ENCODE results near the gene TAS1R1. TPM values are rescaled to one million over a fixed set of nuclear protein-coding genes. Genes with fewer than 3 reads are reported as not detected.

TAS1R1 gene
- total and polyA plus RNA-seq, 2 experiments from 2014 or later, result 0.19 TPM; not detected in 1

DNA sequence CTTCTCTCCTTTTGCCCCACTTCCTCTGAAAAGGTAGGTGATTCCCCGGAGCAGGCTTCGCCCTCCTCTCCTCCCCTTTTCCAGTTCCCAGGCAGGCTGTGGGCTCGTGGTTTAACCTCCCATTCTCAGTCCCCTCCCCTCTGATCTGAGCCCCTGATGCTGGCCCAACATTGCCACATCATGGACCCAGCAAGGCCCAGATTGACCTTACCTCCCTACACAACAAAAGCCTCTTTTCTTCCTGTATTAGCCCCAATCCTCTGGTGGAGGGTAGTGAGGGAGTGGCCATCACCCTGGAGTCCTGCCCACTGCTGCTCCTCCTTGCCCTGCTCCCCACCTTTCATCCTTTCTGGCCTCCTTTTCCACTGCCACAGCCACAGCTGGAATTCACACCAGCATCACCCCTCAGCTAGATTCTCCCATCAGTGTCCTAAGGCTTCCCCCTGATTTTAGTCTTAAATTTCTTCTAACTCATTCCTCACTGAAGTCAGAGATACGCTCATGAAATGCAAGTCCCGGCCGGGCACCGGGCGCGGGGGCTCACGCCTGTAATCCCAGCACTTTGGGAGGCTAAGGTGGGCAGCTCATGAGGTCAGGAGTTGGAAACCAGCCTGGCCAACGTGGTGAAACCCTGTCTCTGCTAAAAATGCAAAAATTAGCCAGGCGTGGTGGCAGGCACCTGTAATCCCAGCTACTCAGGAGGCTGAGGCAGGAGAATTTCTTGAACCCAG, 17.7 kb downstream of the TAS1R1 start:
- Mint-ChIP-seq H3K27ac (no peak overlapping the region), H3K4me3 (no peak overlapping the region), H3K4me1 (peaks cover 5% of the 10 kb centered on the region; the same call in 1 of the 3 replicates), H3K27me3 (ENCODE audit: insufficient read depth, low read depth, poor library complexity) (peaks cover 7% of the 10 kb centered on the region), H3K9me3 (peaks cover 3% of the 10 kb centered on the region; the same call in 1 of the 3 replicates), H3K36me3 (ENCODE audit: low read depth) (no peaks in the 10 kb centered on the region)
- peak; percentile 41 for ATAC-seq
- Histone ChIP-seq H3K27me3 (ENCODE audit: insufficient read depth) (no peaks in the 10 kb centered on the region), H3K36me3 (ENCODE audit: insufficient read depth) (no peaks in the 10 kb centered on the region), H3K79me2 (replicated peaks; ENCODE audit: insufficient read depth) (no peaks in the 10 kb centered on the region), H3K4me1 (ENCODE audit: insufficient read depth) (no peaks in the 10 kb centered on the region), H3K4me2 (no peak overlapping the region), H3K27ac (ENCODE audit: low read depth) (no peak overlapping the region), H3F3A (replicated peaks; ENCODE audit: low read depth) (no peaks in the 10 kb centered on the region), H3K4me3 (no peak overlapping the region), H3K9me2 (ENCODE audit: insufficient read depth) (no peaks in the 10 kb centered on the region), H2AFZ (no peak overlapping the region), H4K20me1 (replicated peaks; ENCODE audit: insufficient read depth) (no peaks in the 10 kb centered on the region)
- DNase-seq (ENCODE audit: low spot score), result no peak
- TF ChIP-seq STAT1 (IDR thresholded peaks at IDR 0.05; ENCODE audit: unreplicated experiment) (no peak), POLR2AphosphoS5 (IDR thresholded peaks at IDR 0.05; ENCODE audit: low read depth) (no peak), ZNF331 (CRISPR knock-in tag; IDR thresholded peaks at IDR 0.05; ENCODE audit: low read depth) (no peak), EZH2 (IDR thresholded peaks at IDR 0.05; ENCODE audit: low read depth, unreplicated experiment) (no peak), ZNF114 (CRISPR knock-in tag; IDR thresholded peaks at IDR 0.05) (no peak), EZH2phosphoT487 (IDR thresholded peaks at IDR 0.05; ENCODE audit: unreplicated experiment) (no peak), CREB1 (CRISPR knock-in tag; IDR thresholded peaks at IDR 0.05; ENCODE audit: low read depth) (no peak), JUNB (IDR thresholded peaks at IDR 0.05; ENCODE audit: unreplicated experiment) (no peak)
- TF ChIP-seq, protein P1, sequence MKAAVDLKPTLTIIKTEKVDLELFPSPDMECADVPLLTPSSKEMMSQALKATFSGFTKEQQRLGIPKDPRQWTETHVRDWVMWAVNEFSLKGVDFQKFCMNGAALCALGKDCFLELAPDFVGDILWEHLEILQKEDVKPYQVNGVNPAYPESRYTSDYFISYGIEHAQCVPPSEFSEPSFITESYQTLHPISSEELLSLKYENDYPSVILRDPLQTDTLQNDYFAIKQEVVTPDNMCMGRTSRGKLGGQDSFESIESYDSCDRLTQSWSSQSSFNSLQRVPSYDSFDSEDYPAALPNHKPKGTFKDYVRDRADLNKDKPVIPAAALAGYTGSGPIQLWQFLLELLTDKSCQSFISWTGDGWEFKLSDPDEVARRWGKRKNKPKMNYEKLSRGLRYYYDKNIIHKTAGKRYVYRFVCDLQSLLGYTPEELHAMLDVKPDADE (IDR thresholded peaks at IDR 0.05), result no peak
- TF ChIP-seq, protein P2, sequence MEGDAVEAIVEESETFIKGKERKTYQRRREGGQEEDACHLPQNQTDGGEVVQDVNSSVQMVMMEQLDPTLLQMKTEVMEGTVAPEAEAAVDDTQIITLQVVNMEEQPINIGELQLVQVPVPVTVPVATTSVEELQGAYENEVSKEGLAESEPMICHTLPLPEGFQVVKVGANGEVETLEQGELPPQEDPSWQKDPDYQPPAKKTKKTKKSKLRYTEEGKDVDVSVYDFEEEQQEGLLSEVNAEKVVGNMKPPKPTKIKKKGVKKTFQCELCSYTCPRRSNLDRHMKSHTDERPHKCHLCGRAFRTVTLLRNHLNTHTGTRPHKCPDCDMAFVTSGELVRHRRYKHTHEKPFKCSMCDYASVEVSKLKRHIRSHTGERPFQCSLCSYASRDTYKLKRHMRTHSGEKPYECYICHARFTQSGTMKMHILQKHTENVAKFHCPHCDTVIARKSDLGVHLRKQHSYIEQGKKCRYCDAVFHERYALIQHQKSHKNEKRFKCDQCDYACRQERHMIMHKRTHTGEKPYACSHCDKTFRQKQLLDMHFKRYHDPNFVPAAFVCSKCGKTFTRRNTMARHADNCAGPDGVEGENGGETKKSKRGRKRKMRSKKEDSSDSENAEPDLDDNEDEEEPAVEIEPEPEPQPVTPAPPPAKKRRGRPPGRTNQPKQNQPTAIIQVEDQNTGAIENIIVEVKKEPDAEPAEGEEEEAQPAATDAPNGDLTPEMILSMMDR (conservative IDR thresholded peaks at IDR 0.05; ENCODE audit: low read depth in 2 of 2), result no peak
- TF ChIP-seq, protein P3, sequence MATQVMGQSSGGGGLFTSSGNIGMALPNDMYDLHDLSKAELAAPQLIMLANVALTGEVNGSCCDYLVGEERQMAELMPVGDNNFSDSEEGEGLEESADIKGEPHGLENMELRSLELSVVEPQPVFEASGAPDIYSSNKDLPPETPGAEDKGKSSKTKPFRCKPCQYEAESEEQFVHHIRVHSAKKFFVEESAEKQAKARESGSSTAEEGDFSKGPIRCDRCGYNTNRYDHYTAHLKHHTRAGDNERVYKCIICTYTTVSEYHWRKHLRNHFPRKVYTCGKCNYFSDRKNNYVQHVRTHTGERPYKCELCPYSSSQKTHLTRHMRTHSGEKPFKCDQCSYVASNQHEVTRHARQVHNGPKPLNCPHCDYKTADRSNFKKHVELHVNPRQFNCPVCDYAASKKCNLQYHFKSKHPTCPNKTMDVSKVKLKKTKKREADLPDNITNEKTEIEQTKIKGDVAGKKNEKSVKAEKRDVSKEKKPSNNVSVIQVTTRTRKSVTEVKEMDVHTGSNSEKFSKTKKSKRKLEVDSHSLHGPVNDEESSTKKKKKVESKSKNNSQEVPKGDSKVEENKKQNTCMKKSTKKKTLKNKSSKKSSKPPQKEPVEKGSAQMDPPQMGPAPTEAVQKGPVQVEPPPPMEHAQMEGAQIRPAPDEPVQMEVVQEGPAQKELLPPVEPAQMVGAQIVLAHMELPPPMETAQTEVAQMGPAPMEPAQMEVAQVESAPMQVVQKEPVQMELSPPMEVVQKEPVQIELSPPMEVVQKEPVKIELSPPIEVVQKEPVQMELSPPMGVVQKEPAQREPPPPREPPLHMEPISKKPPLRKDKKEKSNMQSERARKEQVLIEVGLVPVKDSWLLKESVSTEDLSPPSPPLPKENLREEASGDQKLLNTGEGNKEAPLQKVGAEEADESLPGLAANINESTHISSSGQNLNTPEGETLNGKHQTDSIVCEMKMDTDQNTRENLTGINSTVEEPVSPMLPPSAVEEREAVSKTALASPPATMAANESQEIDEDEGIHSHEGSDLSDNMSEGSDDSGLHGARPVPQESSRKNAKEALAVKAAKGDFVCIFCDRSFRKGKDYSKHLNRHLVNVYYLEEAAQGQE (IDR thresholded peaks at IDR 0.05; ENCODE audit: unreplicated experiment), result no peak
